H54 (cell line): ENCODE results near the gene CREB1.
"Not testable (repeated sequence)": the region's sequence is repeated elsewhere in the genome, so short reads cannot be mapped to it uniquely, and the experiment has no call there.

ENCODE experiments used
- DNase-seq: peaks from one replicate; pipeline ENCODE4 v3.0.0; 2011; ENCODE audit warnings: low spot score, mixed read lengths; ENCODE audit not compliant: insufficient read length
- FAIRE-seq: peaks from 3 replicates; lab custom pipeline; 2011; peaks lifted over from hg19 to GRCh38; lab: Jason Lieb, UNC
- POLR2A ChIP-seq: IDR thresholded peaks from 2 replicates; pipeline ENCODE4 v1.6.1; 2011; ENCODE audit warnings: low read depth, mild to moderate bottlenecking, low read length

Gene CREB1

DNA sequence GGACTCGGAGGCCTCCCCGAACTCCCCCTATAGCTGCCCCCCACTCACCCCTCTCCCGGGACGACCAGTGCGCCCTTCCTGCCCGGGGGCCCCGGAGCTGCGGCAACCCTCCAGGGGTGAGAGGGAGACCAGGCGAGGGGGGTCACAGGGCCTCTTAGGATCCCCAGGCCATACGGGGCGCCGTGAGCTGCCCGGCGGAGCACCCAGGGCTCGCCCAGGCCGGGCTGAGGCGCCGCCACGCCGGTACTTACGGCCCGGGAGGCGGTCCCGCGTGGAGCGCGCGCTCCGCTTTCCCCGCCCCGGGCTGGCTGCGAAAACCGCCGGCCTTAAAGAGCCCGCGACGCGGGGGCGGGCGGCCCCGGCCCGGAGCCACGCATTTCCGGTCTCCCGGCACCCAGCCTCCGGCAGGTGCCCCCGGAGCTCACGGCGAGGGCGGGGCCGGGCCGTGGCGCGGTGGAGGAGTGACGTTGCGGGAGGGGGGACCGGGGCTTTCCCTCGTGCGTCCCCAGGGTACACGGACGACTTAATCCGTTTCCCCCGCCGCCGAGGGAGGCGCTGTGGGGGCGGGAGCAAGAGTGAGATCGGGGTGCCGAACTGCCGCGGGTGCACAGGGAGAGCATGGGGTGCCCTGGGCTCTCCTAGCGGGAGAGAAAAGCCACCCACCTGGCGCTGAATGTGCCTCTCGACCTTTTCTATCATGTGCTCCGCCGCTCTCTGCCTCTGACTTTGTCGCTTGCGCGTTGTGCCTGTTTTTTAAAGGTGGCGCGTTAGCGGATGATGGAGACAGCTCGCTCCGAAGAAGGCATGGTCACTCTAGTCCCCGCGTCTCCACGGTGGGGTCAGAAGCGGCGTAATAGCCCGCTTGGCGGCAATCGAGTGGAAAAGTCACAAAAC is 95.5 kb downstream of the CREB1 start, which contains the start of gene METTL21A:
Gene METTL21A, minus strand, starts transcription at position 381 of the 894 bp plus-strand sequence. CDS start 1,019 bp downstream, outside the sequence.
- peak; percentile 75 for TF ChIP-seq POLR2A
- FAIRE-seq (no peak), DNase-seq (peak; percentile 88)

DNA sequence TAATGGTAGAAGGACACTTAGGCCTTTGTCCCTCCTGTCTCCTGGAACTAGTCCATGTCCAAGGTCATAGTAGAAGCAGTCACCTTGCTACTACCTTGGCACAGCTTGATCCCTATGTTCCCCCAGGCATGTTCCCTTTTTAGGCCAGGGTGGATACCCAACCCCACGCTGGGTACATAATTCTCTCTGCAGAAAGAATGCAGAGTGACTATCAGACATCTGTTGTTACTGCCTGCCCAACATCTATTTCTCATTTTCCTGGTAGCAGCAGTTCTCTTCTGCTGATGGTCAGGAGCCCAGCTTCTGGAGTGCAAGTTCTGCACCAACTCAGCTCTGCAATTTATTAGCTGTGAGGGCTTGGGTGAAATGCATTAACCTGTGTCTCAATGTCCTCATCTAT is 99.8 kb downstream of the CREB1 start:
- FAIRE-seq = no peak
- no peak for DNase-seq
- TF ChIP-seq POLR2A = no peak

DNA sequence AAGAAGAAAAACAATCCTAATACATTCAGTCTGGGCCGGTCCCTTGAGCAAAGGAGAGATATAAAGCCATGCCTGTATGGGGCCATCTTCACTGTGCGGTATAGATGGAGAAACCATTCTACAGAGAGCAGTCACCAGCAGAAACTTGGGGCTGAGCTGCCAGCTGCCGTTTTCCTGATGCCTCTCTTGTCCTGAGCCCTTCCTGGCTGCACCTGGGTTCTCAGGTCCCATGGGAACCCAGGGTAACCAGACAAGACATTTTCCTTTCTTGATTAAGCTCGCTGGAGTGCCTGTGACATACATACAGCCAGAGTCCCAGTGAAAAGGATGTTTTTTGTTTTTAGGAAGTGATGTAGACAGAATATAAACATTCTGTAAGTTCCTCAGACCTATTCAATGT is 100.7 kb downstream of the CREB1 start:
- TF ChIP-seq POLR2A = no peak
- FAIRE-seq = no peak
- no peak for DNase-seq

DNA sequence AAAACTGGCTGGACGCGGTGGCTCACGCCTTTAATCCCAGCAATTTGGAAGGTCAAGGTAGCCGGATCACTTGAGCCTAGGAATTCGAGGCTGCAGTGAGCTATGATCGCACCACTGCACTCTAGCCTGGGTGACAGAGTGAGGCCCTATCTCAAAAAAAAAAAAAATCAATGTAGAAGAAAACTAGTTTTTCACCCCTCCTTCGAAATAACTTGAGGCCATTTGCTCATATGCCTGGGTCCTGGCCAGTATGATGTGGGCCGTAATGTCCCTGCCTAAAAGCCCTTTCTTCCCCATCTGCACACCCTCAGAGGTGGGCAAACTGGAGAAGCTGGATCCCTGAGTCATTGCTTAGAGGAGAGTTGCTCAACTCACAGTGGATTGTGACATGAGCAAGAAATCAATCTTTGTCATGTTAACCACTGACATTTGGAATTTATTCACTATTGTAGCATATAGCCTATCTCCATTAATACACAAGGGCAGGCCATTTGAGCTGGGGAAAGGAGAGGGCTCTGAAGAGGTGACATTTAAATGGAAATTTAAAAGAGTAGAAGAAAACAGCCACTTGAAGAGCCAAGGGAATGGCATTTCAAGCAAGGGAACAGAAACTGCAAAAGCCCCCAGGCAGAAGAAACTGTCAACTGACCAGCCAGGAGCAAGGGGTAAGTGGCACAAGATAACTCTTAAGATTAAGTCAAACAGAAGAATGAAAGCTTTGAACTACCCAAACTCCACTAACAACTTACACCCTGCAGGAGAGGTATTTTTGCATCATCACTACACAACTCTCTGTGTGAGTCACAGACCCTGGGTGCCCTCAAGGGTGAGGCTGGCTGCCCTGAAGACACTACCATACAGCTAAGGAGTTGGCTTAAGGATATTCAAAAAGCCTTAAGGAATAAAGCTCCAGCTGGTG is 103.1 kb downstream of the CREB1 start:
- no peak for TF ChIP-seq POLR2A
- FAIRE-seq (peak; percentile 95), DNase-seq (peak; percentile 52)

DNA sequence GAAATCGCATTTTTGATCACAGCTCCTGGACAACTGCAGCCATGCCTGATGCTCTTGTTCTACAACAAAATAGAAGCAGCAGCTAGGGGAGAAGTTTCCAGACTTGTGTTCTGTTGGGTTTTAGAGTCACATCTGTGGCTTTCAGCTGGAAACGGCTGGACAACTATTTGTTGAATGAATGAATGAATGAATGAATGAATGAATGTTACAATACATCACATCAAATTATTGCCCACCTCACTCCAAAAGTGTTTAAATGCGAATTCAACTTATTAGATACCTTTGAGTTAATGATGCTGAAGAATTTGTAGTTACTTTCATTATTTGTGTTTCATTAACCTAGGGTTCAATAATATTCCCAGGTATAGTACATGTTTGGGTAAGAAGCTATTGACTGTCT is 103.9 kb downstream of the CREB1 start:
- DNase-seq (no peak), FAIRE-seq (no peak)
- no peak for TF ChIP-seq POLR2A

DNA sequence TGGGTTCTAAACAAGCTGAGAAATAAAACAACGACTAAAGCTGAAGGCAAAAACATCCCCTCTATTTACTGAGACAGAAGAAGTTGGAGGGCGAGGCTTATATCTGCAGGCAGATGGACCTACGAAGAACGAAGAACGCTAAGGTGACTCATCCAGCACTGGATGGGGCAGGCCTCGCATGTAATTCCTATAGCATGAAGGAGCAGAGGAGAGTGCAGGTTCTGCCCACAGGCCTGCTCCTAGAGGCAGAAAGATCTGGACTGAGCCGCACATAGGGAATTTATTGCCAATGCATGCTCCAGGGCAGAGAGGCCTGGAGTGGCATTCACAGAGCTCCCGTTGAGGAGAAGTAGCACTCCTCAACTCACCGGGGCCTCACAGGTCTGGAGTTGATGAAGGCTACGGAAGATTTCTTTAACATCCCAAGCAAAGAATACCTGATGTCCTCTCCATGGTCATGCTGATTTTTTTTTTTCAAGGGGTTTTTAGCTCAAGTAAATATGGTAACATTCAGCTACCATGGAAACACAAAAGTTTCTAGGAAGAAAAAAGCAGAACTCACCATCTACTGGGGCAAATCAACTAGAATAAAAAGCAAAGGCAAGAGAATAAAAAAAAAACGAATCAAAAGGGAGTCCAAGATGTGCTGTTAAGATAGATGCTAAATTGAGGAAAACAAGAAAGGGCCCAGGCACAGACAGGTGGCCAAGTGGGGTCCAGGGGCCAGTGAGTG is 105.9 kb downstream of the CREB1 start:
- DNase-seq = no peak
- no peak for FAIRE-seq

DNA sequence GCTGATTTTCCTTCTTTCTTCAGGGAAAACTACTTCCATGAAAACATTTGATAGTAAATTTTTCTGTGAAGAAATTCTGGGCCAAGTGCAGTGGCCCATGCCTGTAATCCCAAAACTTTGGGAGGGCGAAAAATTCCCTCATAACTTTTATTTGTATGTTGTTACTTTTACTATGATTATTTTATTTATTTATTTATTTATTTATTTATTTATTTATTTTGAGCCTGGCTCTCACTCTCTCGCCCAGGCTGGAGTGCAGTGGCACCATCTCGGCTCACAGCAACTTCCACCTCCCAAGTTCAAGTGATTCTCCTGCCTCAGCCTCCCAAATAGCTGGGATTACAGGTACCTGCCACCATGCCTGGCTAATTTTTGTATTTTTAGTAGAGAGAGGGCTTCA is 109.5 kb downstream of the CREB1 start:
- FAIRE-seq, DNase-seq: not testable (repeated sequence)

More for the DNA sequence above, 105.9 kb downstream of the CREB1 start:
- no peak for TF ChIP-seq POLR2A

DNA sequence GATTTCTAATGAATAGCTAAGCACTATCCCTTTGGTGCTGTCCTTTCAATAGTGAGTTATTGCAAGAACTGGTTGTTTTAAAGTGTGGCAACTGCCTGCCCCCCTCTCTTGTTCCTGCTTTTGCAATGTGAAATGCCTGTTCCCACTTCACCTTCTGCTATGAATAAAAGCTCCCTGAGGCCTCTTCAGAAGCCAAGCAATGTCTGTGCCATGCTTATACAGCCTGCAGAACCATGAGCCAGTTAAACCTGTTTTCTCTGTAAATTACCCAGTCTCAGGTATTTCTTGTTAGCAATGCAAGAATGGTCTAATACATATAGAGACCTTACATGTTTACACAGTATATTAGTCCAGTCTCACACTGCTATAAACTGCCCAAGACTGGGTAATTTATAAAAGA is 110.4 kb downstream of the CREB1 start:
- DNase-seq (no peak), FAIRE-seq (no peak)

DNA sequence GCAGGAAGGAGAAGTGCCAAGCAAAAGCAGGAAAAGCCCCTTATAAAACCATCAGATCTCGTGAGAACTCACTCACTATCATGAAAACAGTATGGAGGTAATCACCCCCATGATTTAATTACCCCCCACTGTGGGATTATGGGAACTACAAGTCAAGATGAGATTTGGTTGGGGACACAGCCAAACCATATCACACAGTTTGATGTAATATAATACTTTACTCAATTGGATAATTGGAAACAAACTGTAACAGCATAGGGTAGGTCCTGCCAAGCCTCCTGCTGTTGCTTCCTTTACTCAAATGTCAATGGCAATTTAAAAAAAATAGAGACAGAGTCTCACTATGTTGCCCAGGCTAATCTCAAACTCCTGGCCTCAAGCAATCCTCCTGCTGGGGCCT is 110.9 kb downstream of the CREB1 start:
- no peak for FAIRE-seq
- DNase-seq = no peak
- TF ChIP-seq POLR2A = no peak

More for the DNA sequence above, 110.4 kb downstream of the CREB1 start:
- TF ChIP-seq POLR2A = no peak

DNA sequence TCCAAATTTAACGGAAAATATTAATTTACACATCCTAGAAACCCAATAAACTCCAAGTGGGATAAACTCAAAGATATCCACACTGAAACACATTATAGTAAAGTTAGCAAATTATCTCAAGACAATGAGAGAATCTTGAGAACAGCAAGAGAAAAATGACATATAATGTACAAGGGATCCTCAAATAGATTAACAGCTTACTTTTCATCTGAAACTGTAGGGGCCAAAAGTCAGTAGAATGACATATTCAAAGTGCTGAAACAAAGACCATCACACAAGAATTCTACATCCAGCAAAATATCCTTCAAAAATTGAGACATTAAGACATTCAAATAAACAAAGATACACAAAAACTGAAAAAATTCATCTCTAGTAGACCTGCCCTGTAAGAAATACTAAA is 114.1 kb downstream of the CREB1 start:
- DNase-seq (no peak), FAIRE-seq (no peak)
- no peak for TF ChIP-seq POLR2A

DNA sequence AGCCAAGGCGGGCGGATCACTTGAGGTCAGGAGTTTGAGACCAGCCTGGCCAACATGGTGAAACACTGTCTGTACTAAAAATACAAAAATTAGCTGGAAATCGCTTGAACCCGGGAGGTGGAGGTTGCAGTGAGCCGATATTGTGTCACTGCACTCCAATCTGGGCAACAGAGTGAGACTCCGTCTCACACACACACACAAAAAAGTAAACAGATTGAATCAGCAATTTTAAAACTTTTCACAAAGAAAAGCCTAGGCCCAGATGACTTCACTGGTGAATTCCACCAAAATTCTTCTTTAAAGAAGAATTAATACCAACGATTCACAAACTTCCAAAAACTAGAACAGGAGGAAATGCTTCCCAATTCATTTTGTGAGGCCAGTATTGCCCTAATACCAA is 116.8 kb downstream of the CREB1 start:
- not testable (repeated sequence) for DNase-seq, FAIRE-seq
